ENCODE data around the gene PLSCR2. TPM values are rescaled to one million over a fixed set of nuclear protein-coding genes. Genes with fewer than 3 reads are reported as not detected.

PLSCR2 gene
- total RNA-seq, 6 experiments from 2014 or later = not detected

GRCh38 chr3:146407956-146408355 is 61.4 kb downstream of the PLSCR2 start:
- no peak for TF ChIP-seq CTCF (IDR thresholded peaks at IDR 0.05)
- DNase-seq = no peak
- no peak overlapping the region for H3K4me3 Mint-ChIP-seq
- peaks cover 7% of the 10 kb centered on the region for H3K4me1 Mint-ChIP-seq (ENCODE audit: low read depth)
- no peak overlapping the region for H3K27ac Mint-ChIP-seq
- peaks cover 14% of the 10 kb centered on the region for H3K9me3 Mint-ChIP-seq
- H3K27me3 Mint-ChIP-seq (ENCODE audit: insufficient read depth) = peaks cover 4% of the 10 kb centered on the region; the same call in 1 of the 2 replicates
- 0 out of 2 replicates have a peak, but pooled peaks cover 6% of the 10 kb centered on the region for H3K36me3 Mint-ChIP-seq (ENCODE audit: low read depth)

GRCh38 chr3:146404436-146404835 is 64.9 kb downstream of the PLSCR2 start:
- H3K36me3 Mint-ChIP-seq (ENCODE audit: low read depth) = no peaks in the 10 kb centered on the region
- H3K27ac Mint-ChIP-seq = no peak overlapping the region
- no peaks in the 10 kb centered on the region for H3K9me3 Mint-ChIP-seq
- DNase-seq = peak; percentile 11
- H3K27me3 Mint-ChIP-seq (ENCODE audit: insufficient read depth) = peaks cover 4% of the 10 kb centered on the region; the same call in 1 of the 2 replicates
- H3K4me1 Mint-ChIP-seq (ENCODE audit: low read depth) = peaks cover 7% of the 10 kb centered on the region
- no peak overlapping the region for H3K4me3 Mint-ChIP-seq
- TF ChIP-seq CTCF (IDR thresholded peaks at IDR 0.05) = no peak

- peaks cover 7% of the 10 kb centered on the region for H3K4me1 Mint-ChIP-seq (ENCODE audit: low read depth)
- H3K4me3 Mint-ChIP-seq = no peak overlapping the region
- DNase-seq = no peak
- H3K9me3 Mint-ChIP-seq = no peaks in the 10 kb centered on the region
- H3K27ac Mint-ChIP-seq = no peak overlapping the region
- H3K27me3 Mint-ChIP-seq (ENCODE audit: insufficient read depth) = peaks cover 1% of the 10 kb centered on the region; the same call in 1 of the 2 replicates
- TF ChIP-seq CTCF (IDR thresholded peaks at IDR 0.05) = no peak
- no peaks in the 10 kb centered on the region for H3K36me3 Mint-ChIP-seq (ENCODE audit: low read depth)
These were observed 65.6 kb downstream of the PLSCR2 start for GRCh38 chr3:146403792-146404191.

DNA sequence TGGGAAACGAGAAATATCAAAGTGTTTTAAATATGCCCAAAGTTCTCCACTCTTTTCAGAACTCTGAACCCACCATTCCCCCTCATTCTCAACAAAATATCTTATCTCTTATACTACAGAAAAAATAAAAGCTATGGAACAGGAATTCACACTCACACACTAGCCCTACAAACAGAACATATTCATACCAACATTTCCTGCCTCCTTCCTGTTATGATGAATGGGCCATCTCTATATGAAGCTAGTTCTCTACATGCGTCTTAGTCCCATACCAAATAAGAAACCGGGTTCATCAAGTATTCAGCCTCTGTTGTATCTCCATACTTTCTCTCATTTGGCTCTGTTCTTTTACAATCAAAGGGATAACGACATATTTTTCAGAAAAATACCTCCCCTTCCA is 72.6 kb downstream of the PLSCR2 start:
- Mint-ChIP-seq H3K36me3 (ENCODE audit: low read depth) (no peaks in the 10 kb centered on the region), H3K4me1 (ENCODE audit: low read depth) (no peaks in the 10 kb centered on the region), H3K9me3 (no peaks in the 10 kb centered on the region), H3K27ac (no peak overlapping the region), H3K27me3 (ENCODE audit: insufficient read depth) (no peaks in the 10 kb centered on the region), H3K4me3 (no peak overlapping the region)
- DNase-seq = no peak
- no peak for TF ChIP-seq CTCF (IDR thresholded peaks at IDR 0.05)

DNA sequence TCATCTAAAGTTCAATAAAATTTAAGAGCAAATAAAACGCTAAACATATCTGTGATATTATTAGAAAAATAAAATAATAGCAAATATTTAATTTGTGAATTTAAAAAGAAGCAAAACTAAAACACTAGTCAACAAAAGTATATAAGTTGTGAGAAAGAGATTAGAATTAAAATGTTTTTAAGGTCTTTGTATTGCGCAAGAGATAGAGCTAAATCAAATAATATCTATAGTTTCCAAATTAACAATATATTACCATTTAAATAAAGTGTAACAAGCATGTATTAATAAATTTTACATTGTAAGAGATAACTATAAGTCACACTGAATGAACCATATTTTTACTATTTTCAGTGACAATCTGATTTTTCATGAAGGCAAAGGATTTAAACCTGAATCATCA is 74.2 kb downstream of the PLSCR2 start:
- Mint-ChIP-seq H3K27ac (no peak overlapping the region), H3K4me1 (ENCODE audit: low read depth) (no peaks in the 10 kb centered on the region)
- DNase-seq = no peak

More for the DNA sequence above, 74.2 kb downstream of the PLSCR2 start:
- no peak for TF ChIP-seq CTCF (IDR thresholded peaks at IDR 0.05)
- H3K9me3 Mint-ChIP-seq = no peaks in the 10 kb centered on the region
- H3K4me3 Mint-ChIP-seq = no peak overlapping the region
- H3K27me3 Mint-ChIP-seq (ENCODE audit: insufficient read depth) = no peaks in the 10 kb centered on the region
- H3K36me3 Mint-ChIP-seq (ENCODE audit: low read depth) = no peaks in the 10 kb centered on the region
